HepG2 (cell line): ENCODE measurements around the gene ADGRG1. TPM values are rescaled to one million over a fixed set of nuclear protein-coding genes. Genes with fewer than 3 reads are reported as not detected.
A peak's percentile ranks its signal among the peaks of the same experiment; 100 is the strongest.

Experiments
- ARID2 ChIP-seq: sonication (generic); formaldehyde crosslinking; IDR thresholded peaks from 2 replicates; pipeline ENCODE4 v1.8.1; 2022; ENCODE audit warnings: mild to moderate bottlenecking, missing genetic modification reagents, borderline replicate concordance
- ATF2 ChIP-seq: sonication (generic); formaldehyde crosslinking; IDR thresholded peaks from 2 replicates; pipeline ENCODE4 v1.4.0; 2020; ENCODE audit warnings: missing genetic modification reagents
- CHD2 ChIP-seq: IDR thresholded peaks from 2 replicates; pipeline ENCODE4 v1.6.1; 2011; ENCODE audit warnings: low read depth, low read length, improper control_type of control experiment
- ERF ChIP-seq: IDR thresholded peaks from 2 replicates; pipeline ENCODE4 v1.6.1; 2018; ENCODE audit warnings: missing biosample characterization, missing genetic modification reagents
- HOXA3 ChIP-seq: sonication (generic); formaldehyde crosslinking; IDR thresholded peaks from 2 replicates; pipeline ENCODE4 v1.5.0; 2020; ENCODE audit warnings: missing genetic modification reagents
- KAT7 ChIP-seq: IDR thresholded peaks from 2 replicates; pipeline ENCODE4 v1.6.1; 2018; ENCODE audit warnings: borderline replicate concordance, missing compliant biosample characterization
- KDM4B ChIP-seq: sonication (generic); formaldehyde crosslinking; IDR thresholded peaks from 2 replicates; pipeline ENCODE4 v1.4.0; 2020; ENCODE audit warnings: missing genetic modification reagents
- KDM6A ChIP-seq: IDR thresholded peaks from 2 replicates; pipeline ENCODE4 v1.6.1; 2016; ENCODE audit warnings: low read depth
- MATR3 ChIP-seq: sonication (generic); formaldehyde crosslinking; IDR thresholded peaks from 2 replicates; pipeline ENCODE4 v1.4.0; 2020; ENCODE audit warnings: missing genetic modification reagents
- POLR2AphosphoS2 ChIP-seq: IDR thresholded peaks from 2 replicates; pipeline ENCODE4 v1.6.1; 2011; ENCODE audit warnings: low read depth, low read length, improper control_type of control experiment
- RBAK ChIP-seq: sonication (generic); formaldehyde crosslinking; IDR thresholded peaks from 2 replicates; pipeline ENCODE4 v1.5.1; 2020; ENCODE audit warnings: mild to moderate bottlenecking, missing genetic modification reagents
- SALL1 ChIP-seq: sonication (generic); formaldehyde crosslinking; IDR thresholded peaks from 2 replicates; pipeline ENCODE4 v1.8.0; 2022; ENCODE audit warnings: mild to moderate bottlenecking, missing genetic modification reagents
- SOX6 ChIP-seq, 2 experiments: fragments of 450-650 bp in 1 of 2; sonication (generic) in 1 of 2; formaldehyde crosslinking in 1 of 2; IDR thresholded peaks; 2 replicates each; pipeline versions ENCODE4 v1.4.0 to v1.6.1; 2017 to 2020; ENCODE audit warnings: antibody characterized with exemption in 1 of 2, mild to moderate bottlenecking in 1 of 2, missing genetic modification reagents in 1 of 2
- SP140L ChIP-seq: sonication (generic); formaldehyde crosslinking; IDR thresholded peaks from 2 replicates; pipeline ENCODE4 v1.4.0; 2020; ENCODE audit warnings: missing genetic modification reagents, borderline replicate concordance
- TSC22D2 ChIP-seq: sonication (generic); formaldehyde crosslinking; IDR thresholded peaks from 2 replicates; pipeline ENCODE4 v1.5.1; 2020; ENCODE audit warnings: missing genetic modification reagents, mild to moderate bottlenecking, borderline replicate concordance
- ZFP1 ChIP-seq: IDR thresholded peaks from 2 replicates; pipeline ENCODE4 v1.6.1; 2016
- ZNF451 ChIP-seq: sonication (generic); formaldehyde crosslinking; IDR thresholded peaks from 2 replicates; pipeline ENCODE4 v1.5.0; 2020; ENCODE audit warnings: mild to moderate bottlenecking, missing genetic modification reagents
- ZNF687 ChIP-seq: sonication (generic); formaldehyde crosslinking; IDR thresholded peaks from 2 replicates; pipeline ENCODE4 v1.5.1; 2020; ENCODE audit warnings: mild to moderate bottlenecking, missing genetic modification reagents, moderate library complexity
- ZNF792 ChIP-seq: IDR thresholded peaks from 2 replicates; pipeline ENCODE4 v1.6.1; 2016
- ZNF800 ChIP-seq: sonication (generic); formaldehyde crosslinking; IDR thresholded peaks from 2 replicates; pipeline ENCODE4 v1.4.0; 2020; ENCODE audit warnings: missing genetic modification reagents
- polyA plus RNA-seq, 8 experiments: library from polyadenylated mRNA; depleted of rRNA in 3 of 8; stranded (reverse) in 7 of 8; unstranded in 1 of 8; fragments of >200 nt; fragmentation: Illumina TruSeq in 4 of 8; extraction: Trizol in 4 of 8; gene quantifications; 2 replicates each; pipeline versions ENCODE4 v1.2.1 to v1.2.3, GENCODE V29; 2011 to 2016; ENCODE audit warnings: low read depth in 4 of 8, missing spikeins in 1 of 8, mixed read lengths in 1 of 8; ENCODE audit not compliant: insufficient read depth in 1 of 8
- total RNA-seq, 5 experiments: library from RNA; depleted of rRNA; stranded (reverse); fragments of >200 nt; fragmentation: Illumina TruSeq; extraction: Trizol; gene quantifications; 2 replicates each; pipeline ENCODE4 v1.2.3, GENCODE V29; 2016; ENCODE audit warnings: low read depth in 1 of 5
- TF ChIP-seq, protein P1 (sequence below): IDR thresholded peaks from 2 replicates; pipeline ENCODE4 v1.6.1; 2016; ENCODE audit warnings: low read depth, borderline replicate concordance
- TF ChIP-seq, protein P2 (sequence below): sonication (generic); formaldehyde crosslinking; IDR thresholded peaks from 2 replicates; pipeline ENCODE4 v1.4.0; 2020; ENCODE audit warnings: missing genetic modification reagents

Gene ADGRG1
- total and polyA plus RNA-seq, 2 of the 13 experiments (the other 11 are each of a cell fraction or from before 2014, with no cell fraction given) = 2.7 to 5.9 TPM

DNA sequence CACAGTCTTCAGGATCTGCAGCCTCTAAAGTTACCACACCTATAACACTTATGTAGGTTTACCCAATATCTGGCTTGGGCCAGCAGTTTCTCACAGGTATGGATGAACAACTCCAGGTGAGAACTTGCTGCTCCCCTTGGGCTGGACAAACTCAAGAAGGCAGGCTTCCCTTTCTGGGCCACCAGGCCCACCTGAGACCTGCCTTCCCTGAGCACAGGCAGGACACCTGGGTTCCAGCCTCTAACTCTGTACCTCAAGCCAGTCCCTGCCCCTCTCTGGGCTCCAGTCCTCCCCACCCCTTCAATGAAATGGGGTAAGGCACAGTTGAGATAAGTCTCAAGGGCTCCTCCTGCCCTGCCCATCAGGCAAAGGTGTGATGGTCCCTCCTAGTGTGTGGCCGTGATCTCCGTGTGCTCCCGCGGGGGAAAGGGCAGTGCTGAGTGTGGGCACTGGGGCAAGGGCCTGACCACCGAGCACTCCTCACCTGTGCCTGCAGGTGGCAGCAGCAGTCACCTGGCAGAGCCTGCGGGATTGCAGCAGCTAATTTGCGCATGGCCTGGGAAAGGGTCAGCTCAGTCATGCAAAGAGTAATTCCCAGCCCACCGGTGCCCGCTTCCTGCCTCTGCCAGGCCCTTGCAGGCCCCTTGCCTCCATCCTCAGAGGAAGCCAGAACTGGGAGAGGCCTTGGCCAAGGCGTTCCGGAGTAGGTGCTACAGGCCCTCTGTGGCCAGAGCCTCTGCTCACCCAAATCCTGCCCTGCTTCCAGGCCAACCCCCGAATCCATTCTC is 28.2 kb upstream of the ADGRG1 start (continued):
- TF ChIP-seq ZNF687 (CRISPR knock-in tag) = peak; percentile 71
- TF ChIP-seq CHD2 = no peak
- TF ChIP-seq MATR3 (CRISPR knock-in tag) = no peak; the same call in 1 of the 2 replicates
- TF ChIP-seq ZNF792 (CRISPR knock-in tag) = 0 out of 2 replicates have a peak, but pooled peaks have one; percentile 43
- TF ChIP-seq ERF = peak; percentile 72; the same call in 1 of the 2 replicates
- TF ChIP-seq KAT7 = peak; percentile 31; the same call in 1 of the 2 replicates
- TF ChIP-seq KDM6A = no peak
- TF ChIP-seq POLR2AphosphoS2 = no peak
- 0 out of 2 replicates have a peak, but pooled peaks have one; percentile 32 for TF ChIP-seq RBAK (CRISPR knock-in tag)
- TF ChIP-seq, protein P1, sequence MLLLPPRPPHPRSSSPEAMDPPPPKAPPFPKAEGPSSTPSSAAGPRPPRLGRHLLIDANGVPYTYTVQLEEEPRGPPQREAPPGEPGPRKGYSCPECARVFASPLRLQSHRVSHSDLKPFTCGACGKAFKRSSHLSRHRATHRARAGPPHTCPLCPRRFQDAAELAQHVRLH (CRISPR knock-in tag) = peak; percentile 82; the same call in 1 of the 2 replicates
- TF ChIP-seq, protein P2, sequence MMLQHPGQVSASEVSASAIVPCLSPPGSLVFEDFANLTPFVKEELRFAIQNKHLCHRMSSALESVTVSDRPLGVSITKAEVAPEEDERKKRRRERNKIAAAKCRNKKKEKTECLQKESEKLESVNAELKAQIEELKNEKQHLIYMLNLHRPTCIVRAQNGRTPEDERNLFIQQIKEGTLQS (CRISPR knock-in tag) = 0 out of 2 replicates have a peak, but pooled peaks have one; percentile 23
- TF ChIP-seq HOXA3 (CRISPR knock-in tag) = peak; percentile 55; the same call in 1 of the 2 replicates
- TF ChIP-seq ARID2 (CRISPR knock-in tag) = no peak
- TF ChIP-seq ZNF800 (CRISPR knock-in tag) = 0 out of 2 replicates have a peak, but pooled peaks have one; percentile 14
- 0 out of 2 replicates have a peak, but pooled peaks have one; percentile 37 for TF ChIP-seq TSC22D2 (CRISPR knock-in tag)
- TF ChIP-seq ZFP1 (CRISPR knock-in tag) = no peak
- no peak for TF ChIP-seq SOX6 (IDR thresholded peaks at IDR 0.05)
- peak; percentile 57 for TF ChIP-seq SOX6 (CRISPR knock-in tag; IDR thresholded peaks at IDR 0.05)
- TF ChIP-seq SP140L (CRISPR knock-in tag) = 0 out of 2 replicates have a peak, but pooled peaks have one; percentile 55
- peak; percentile 72 for TF ChIP-seq SALL1 (CRISPR knock-in tag)
- 0 out of 2 replicates have a peak, but pooled peaks have one; percentile 68 for TF ChIP-seq ZNF451 (CRISPR knock-in tag)
- 0 out of 2 replicates have a peak, but pooled peaks have one; percentile 66 for TF ChIP-seq KDM4B
- TF ChIP-seq ATF2 (CRISPR knock-in tag) = 0 out of 2 replicates have a peak, but pooled peaks have one; percentile 60
